Daoy (cell line): ENCODE results near the gene PER1. TPM values are rescaled to one million over a fixed set of nuclear protein-coding genes. Genes with fewer than 3 reads are reported as not detected.
A peak's percentile ranks its signal among the peaks of the same experiment; 100 is the strongest.

ENCODE experiments used
- DNase-seq: peaks from one replicate; pipeline ENCODE4 v3.0.0-alpha.2; 2015; ENCODE audit warnings: low read depth
- total RNA-seq: library from RNA; depleted of rRNA; stranded (reverse); fragments of >200 nt; shearing (Covaris generic); gene quantifications from 2 replicates; pipeline ENCODE4 v1.2.3, GENCODE V29; 2014

The PER1 gene
- total RNA-seq, 1 experiment from 2014 or later, result 0.74 TPM

- no peak for DNase-seq
Observed at GRCh38 chr17:8141741-8142140, 10.5 kb downstream of the PER1 start.

GRCh38 chr17:8141045-8141444, 11.2 kb downstream of the PER1 start:
- DNase-seq, result no peak

GRCh38 chr17:8140065-8141029, 11.9 kb downstream of the PER1 start:
- DNase-seq, result no peak

GRCh38 chr17:8138672-8139371, 13.4 kb downstream of the PER1 start:
- DNase-seq, result peak; percentile 94

- no peak for DNase-seq
Observed at GRCh38 chr17:8138374-8138671, 13.9 kb downstream of the PER1 start.

GRCh38 chr17:8137645-8138373, 14.4 kb downstream of the PER1 start:
- no peak for DNase-seq

GRCh38 chr17:8133941-8134340, 18.3 kb downstream of the PER1 start:
- DNase-seq, result no peak

GRCh38 chr17:8133399-8133798, 18.8 kb downstream of the PER1 start:
- no peak for DNase-seq

GRCh38 chr17:8131844-8132441, 20.3 kb downstream of the PER1 start:
- DNase-seq, result peak; percentile 49

GRCh38 chr17:8128125-8128784, 23.9 kb downstream of the PER1 start:
- no peak for DNase-seq

- peak; percentile 68 for DNase-seq
Observed at GRCh38 chr17:8126491-8127066, 25.6 kb downstream of the PER1 start.

- DNase-seq, result peak; percentile 31
Observed at GRCh38 chr17:8125947-8126490, 26.2 kb downstream of the PER1 start.

- DNase-seq, result peak; percentile 75
Observed at GRCh38 chr17:8125154-8125946, 26.9 kb downstream of the PER1 start.

GRCh38 chr17:8124350-8125153, 27.7 kb downstream of the PER1 start:
- peak; percentile 44 for DNase-seq

- peak; percentile 51 for DNase-seq
Observed at GRCh38 chr17:8123695-8124349, 28.4 kb downstream of the PER1 start, which contains the start of gene HES7. TSS of gene HES7 (minus strand) at chr17:8124106. CDS start at chr17:8124084, 22 bp downstream.

- DNase-seq, result peak; percentile 42
Observed at GRCh38 chr17:8122924-8123694, 29.1 kb downstream of the PER1 start.

GRCh38 chr17:8122422-8122923, 29.7 kb downstream of the PER1 start:
- peak; percentile 70 for DNase-seq
